ENCODE results near the gene KRT6C.
"Not testable (repeated sequence)": the region's sequence is repeated elsewhere in the genome, so short reads cannot be mapped to it uniquely, and the experiment has no call there.

Gene KRT6C

GRCh38 chr12:52454411-52455201 lies 19.0 kb downstream of the KRT6C start:
- no peak for DNase-seq

- DNase-seq = no peak
Measured at GRCh38 chr12:52452101-52452500, 21.5 kb downstream of the KRT6C start, which contains the start of gene KRT6B. Gene KRT6B (minus strand): TSS chr12:52452146. CDS start chr12:52452078, 68 bp downstream.

- no peak for DNase-seq
Measured at GRCh38 chr12:52448228-52448627, 25.4 kb downstream of the KRT6C start.

- DNase-seq = not testable (repeated sequence)
Measured at GRCh38 chr12:52447196-52447595, 26.4 kb downstream of the KRT6C start.

- DNase-seq = no peak
Measured at GRCh38 chr12:52446367-52447045, 27.1 kb downstream of the KRT6C start.

GRCh38 chr12:52445876-52446275 lies 27.7 kb downstream of the KRT6C start:
- no peak for DNase-seq

GRCh38 chr12:52444647-52445595 lies 28.7 kb downstream of the KRT6C start:
- DNase-seq = no peak

- no peak for DNase-seq
Measured at GRCh38 chr12:52443966-52444365, 29.6 kb downstream of the KRT6C start.

GRCh38 chr12:52442600-52443061 lies 31.0 kb downstream of the KRT6C start:
- DNase-seq = no peak

GRCh38 chr12:52441320-52441911 lies 32.2 kb downstream of the KRT6C start:
- DNase-seq = no peak

GRCh38 chr12:52440821-52441319 lies 32.7 kb downstream of the KRT6C start:
- no peak for DNase-seq

- DNase-seq = no peak
Measured at GRCh38 chr12:52439845-52440244, 33.8 kb downstream of the KRT6C start.

GRCh38 chr12:52439420-52439819 lies 34.2 kb downstream of the KRT6C start:
- DNase-seq = no peak

GRCh38 chr12:52438305-52439301 lies 35.0 kb downstream of the KRT6C start:
- no peak for DNase-seq

- no peak for DNase-seq
Measured at GRCh38 chr12:52437508-52437907, 36.1 kb downstream of the KRT6C start.

- DNase-seq = no peak
Measured at GRCh38 chr12:52436828-52437474, 36.7 kb downstream of the KRT6C start.

GRCh38 chr12:52436000-52436827 lies 37.4 kb downstream of the KRT6C start:
- DNase-seq = no peak

GRCh38 chr12:52435659-52435999 lies 38.0 kb downstream of the KRT6C start:
- DNase-seq = no peak

- no peak for DNase-seq
Measured at GRCh38 chr12:52434760-52435530, 38.7 kb downstream of the KRT6C start.
